Hippocampal formation (tissue), 2 donors: ENCODE measurements around the gene SLAMF9.

Source experiments
- DNase-seq, 2 donors: peaks; one replicate each; lab custom pipeline; 2025; lab: John Stamatoyannopoulos, UW

Gene SLAMF9

GRCh38 chr1:159945483-159946241, 8.4 kb downstream of the SLAMF9 start, which contains the start of gene IGSF9:
Gene IGSF9, minus strand, starts transcription at chr1:159945613. Its CDS starts 2,159 bp downstream, at chr1:159943454.
- DNase-seq: peak; percentile 55 to 57

DNA sequence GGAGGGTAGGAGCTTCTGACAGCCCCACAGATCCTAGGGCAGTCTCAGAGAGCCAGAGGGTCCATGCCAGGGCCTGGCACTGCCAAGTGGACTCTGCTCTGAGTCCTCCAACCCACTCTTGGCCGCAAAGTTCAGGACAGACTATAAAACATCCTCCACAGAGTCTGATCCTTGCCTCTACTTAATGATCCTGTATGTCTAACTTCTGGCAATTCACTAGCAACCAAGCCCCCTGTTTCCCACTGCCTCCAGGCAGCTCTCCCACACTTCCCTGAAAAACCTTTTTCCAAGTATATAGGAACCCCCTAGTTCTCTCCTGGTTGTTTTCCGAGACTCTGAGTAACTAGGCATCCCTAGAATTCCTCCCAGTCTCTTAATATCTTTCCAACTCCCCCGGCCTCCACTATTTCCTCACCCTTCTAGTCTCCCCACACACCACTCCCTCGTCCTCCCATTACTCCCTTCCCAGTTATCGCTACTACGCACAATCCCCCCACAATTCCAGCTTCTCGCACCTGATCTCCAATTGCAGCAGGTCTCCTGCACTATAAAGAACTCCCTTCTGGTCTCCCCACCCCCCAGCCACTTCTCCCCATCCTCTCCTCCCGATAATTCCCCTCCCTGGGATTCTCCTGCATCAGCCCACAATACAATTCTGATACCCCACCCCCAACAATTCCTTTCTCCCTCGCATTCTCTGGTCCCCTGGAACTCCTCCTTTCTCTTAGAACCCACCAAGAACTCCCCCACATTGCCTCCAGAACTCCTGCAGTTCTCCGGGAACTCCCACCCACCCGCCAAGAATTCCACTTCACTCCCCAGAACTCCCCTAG, 9.2 kb downstream of the SLAMF9 start:
- DNase-seq: no peak

DNA sequence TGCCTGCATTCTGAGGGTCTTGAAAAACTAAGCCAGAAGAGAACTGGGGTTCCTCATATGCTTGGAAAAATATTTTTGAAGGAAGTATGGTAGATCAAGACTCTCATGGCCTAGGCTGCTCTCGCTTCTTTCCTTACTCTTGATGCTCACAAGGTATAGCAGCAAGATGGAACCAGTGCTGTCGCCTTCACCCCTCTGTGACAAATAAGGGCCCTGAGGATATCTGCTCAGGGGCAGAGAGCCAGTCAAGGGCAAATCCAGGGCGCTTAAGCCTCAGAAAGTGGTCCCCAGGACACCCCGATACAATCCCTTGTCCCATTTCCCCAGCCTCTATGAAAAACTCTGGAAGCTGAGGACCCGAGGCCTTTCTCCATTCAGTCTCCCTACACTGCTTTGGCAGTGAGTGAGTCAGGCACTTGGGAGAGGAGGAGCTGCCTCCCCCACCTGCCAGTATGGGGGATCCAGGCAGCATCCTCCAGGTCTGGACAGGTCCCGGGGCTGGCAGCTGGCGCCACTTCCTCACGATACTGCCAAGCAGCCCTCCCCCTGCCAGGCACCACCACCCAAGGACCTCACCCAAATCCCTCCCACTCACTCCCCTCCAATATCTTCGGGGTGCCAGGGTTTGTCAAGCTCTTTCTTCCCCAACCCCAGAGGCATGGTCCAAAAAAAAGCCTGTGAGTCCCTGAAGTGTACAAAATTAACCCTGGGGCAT, 10.0 kb downstream of the SLAMF9 start:
- DNase-seq: no peak

DNA sequence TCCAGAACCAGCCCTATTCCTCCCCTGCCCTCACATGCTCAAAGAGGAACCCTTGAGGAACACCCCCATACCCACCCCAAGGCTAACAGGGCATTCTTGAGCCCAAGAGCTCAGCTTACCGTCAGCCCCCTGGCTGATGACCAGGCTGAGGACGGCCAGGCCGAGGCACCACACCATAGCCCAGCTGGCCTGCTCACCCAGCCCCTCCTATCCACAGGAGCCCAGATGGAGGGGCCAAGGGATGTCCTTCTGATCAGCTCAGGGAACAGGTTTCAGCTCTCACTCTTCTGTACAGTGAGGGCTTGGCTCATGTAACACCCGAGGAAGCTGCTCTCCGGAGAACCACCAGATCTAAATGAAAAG, 10.8 kb downstream of the SLAMF9 start:
- no peak for DNase-seq

GRCh38 chr1:159942632-159943277, 11.3 kb downstream of the SLAMF9 start:
- no peak for DNase-seq

- no peak for DNase-seq
Observed at GRCh38 chr1:159941591-159942560, 12.2 kb downstream of the SLAMF9 start.

DNA sequence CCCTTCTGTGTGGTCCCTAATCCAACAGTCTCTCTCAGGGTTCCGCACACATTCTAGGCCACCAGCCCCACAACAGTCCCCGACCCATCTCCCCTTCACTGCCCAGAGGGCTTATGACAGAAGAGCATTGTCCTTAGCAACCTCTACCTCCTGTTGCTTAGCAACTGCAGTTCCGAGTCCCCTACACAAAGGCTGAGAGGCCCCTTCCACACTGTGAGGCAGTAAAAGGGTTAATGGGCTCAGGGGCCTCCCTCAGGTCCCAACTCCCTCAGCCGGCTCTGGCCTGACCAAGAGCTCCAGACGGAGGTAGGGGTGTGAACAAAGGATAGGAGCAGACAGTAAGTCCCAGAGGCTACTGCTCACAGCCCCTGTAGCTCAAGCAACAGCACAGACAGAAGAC, 12.9 kb downstream of the SLAMF9 start:
- no peak for DNase-seq

GRCh38 chr1:159940006-159940620, 13.9 kb downstream of the SLAMF9 start:
- no peak for DNase-seq

- no peak for DNase-seq
Observed at GRCh38 chr1:159939678-159940002, 14.4 kb downstream of the SLAMF9 start.

GRCh38 chr1:159938905-159939677, 14.9 kb downstream of the SLAMF9 start:
- no peak for DNase-seq

DNA sequence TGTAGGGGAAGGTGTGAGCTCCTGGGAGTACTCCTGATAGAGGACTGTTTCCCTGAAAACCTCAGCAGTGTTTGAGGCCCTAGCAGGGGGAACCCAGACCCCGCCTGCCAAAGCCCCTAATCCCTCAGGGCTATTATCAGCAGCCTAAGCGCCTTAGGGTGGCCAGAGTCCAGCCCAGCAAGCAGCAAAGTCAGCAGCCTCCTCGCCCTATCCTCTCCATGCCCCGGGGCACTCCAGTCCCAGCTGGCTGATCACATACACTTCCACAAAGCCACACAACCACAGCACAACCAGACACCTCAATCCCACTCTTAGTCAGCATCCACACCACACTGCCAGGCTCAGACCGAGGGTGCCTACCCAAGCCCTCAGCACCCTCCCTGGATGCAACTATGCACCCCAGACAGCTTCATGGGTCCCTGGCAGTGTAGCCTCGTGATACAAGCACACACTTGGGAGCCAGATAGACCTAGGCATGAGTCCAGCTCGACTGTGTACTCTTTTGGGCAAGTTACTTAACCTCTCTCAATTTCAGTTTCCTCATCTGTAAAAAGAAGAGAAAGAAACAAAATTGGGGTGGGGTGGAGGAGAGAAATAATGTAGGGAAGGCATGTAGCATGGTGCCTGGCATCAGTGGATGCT, 15.7 kb downstream of the SLAMF9 start:
- no peak for DNase-seq

- DNase-seq: no peak
Observed at GRCh38 chr1:159937054-159937750, 16.8 kb downstream of the SLAMF9 start.

DNA sequence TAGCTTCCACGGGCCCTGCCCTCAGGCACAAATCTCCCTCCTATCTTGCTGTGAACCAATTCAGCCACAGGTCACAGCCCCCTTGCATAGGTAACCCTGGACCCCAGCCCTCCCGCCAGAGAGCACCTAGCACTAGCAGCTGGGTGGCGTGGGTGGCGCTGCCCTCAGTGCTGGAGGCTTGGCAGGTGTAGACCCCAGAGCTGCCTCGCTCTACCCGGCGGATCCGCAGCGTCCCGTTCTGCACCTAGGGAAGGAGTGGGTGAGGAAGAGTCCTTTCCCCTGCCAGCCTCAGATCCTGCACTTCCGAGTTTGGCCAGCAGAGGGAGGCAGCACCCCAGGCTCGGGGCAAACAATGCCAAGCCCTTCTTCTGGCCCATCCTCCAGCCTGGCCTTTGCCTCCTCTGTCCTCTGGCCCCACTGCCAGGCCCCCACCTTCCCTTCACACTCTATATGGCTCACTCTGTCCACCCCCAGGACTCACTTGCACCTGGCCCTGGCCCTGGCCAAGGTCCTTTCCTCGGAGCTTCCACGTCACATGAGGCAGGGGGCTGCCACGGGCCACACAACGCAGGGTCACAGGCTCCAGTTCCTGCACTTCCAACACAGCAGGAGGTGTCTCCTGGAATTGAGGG, 17.6 kb downstream of the SLAMF9 start:
- DNase-seq: peak in 1 of 2 donors; percentile 28

GRCh38 chr1:159935719-159936272, 18.2 kb downstream of the SLAMF9 start:
- DNase-seq: no peak

DNA sequence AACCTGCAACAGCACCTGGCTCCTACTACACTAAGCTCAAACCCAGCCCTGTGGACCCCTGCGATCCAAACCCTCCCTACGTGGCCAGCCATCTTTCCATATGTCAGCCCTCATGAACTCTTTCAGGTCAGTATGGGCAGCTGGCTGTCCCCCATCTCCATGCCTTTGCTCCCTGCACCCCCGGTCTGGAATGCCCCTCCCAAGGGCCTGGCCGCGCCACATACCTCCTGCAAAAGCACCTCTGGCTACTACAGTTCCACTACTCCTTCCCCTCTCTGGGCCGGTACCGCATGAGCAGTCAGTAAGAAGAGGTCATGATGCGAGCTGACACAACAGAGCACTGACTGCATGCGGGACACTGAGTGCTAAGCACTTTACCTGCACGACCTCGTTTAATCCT, 18.7 kb downstream of the SLAMF9 start:
- DNase-seq: no peak

DNA sequence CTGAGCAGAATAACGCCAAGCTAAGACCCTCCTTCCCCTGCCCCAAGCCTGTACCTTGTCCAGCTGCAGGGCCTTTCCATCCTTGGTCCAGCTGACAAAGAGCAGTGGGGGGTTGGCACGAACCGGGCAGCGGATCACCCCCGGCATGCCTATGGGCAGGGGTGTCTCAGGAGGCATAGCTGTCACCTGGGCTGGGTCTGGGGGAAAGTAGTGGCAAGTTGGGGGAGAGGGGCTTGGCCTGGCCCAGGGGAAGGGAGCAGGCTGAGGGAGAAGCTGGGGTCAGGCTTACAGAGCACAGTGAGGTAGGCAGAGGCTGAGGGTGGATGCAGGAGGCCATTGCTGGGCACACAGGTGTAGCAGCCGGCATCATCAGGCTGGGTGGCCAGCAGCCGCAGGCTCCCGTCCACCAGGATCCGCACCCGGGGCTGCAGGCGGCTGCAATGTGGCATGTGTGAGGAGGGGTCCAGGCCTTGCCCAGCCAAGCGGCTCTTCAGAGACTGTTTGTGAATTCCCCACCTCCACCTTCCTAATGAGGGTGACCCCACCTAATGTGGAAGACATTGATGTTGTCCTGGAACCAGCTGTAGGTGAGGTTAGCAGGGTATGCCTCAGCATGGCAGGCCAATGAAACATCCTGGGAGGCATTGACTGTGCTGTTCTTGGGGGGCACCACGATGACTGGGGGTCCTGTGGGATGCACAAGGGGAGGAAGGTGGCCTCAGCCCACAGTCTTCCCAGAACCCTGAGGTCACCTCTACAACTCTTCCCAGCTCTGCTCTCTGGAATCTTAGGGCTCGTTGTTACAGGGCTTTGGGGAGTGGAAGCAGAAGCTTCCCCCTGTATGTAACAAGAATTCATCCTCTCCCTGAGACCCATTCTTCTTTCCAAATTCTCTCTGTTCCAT, 19.6 kb downstream of the SLAMF9 start:
- no peak for DNase-seq

GRCh38 chr1:159933347-159933746, 20.7 kb downstream of the SLAMF9 start:
- DNase-seq: no peak
